Measurements from ENCODE around the gene NEK10. TPM values are rescaled to one million over a fixed set of nuclear protein-coding genes. Genes with fewer than 3 reads are reported as not detected.

The NEK10 gene
- total RNA-seq, 4 donors from 2014 or later = 1.7 to 2.1 (median 2.1) TPM; not detected in 1

- 95 to 96% methylated on average over 1 of the region's 1 CpG for WGBS, 2 donors
- no peak for DNase-seq (ENCODE audit: low spot score in 2 of 2)
- intact Hi-C loops (cut with DNase I; ENCODE audit: low total_unique reads) = no loop called here
- TF ChIP-seq POLR2A (IDR thresholded peaks at IDR 0.05) (no peak), CTCF (IDR thresholded peaks at IDR 0.05) (no peak)
- no peak overlapping the region for H3K4me3 ChIP-seq (ENCODE audit: low read depth, poor library complexity, severe bottlenecking)
Measured at GRCh38 chr3:27387625-27388024, 18.4 kb upstream of the NEK10 start.

- intact Hi-C loops (cut with DNase I; ENCODE audit: low total_unique reads) = no loop called here
- DNase-seq (ENCODE audit: low spot score in 2 of 2) = no peak
- TF ChIP-seq CTCF (IDR thresholded peaks at IDR 0.05) (no peak), POLR2A (IDR thresholded peaks at IDR 0.05) (no peak)
- H3K4me3 ChIP-seq (ENCODE audit: low read depth, poor library complexity, severe bottlenecking) = no peak overlapping the region
Measured at GRCh38 chr3:27385504-27385903, 16.3 kb upstream of the NEK10 start.

GRCh38 chr3:27384191-27384590 lies 15.0 kb upstream of the NEK10 start:
- no peak for TF ChIP-seq CTCF (IDR thresholded peaks at IDR 0.05)
- WGBS, 2 donors = 90 to 98% methylated on average over 1 of the region's 1 CpG
- DNase-seq (ENCODE audit: low spot score in 2 of 2) = no peak
- intact Hi-C loops (cut with DNase I; ENCODE audit: low total_unique reads) = no loop called here
- H3K4me3 ChIP-seq (ENCODE audit: low read depth, poor library complexity, severe bottlenecking) = no peak overlapping the region

- intact Hi-C loops (cut with DNase I; ENCODE audit: low total_unique reads) = no loop called here
- H3K4me3 ChIP-seq (ENCODE audit: low read depth, poor library complexity, severe bottlenecking) = no peak overlapping the region
- TF ChIP-seq CTCF (IDR thresholded peaks at IDR 0.05) (no peak), POLR2A (IDR thresholded peaks at IDR 0.05) (no peak)
- DNase-seq (ENCODE audit: low spot score in 2 of 2) = no peak
- WGBS, 2 donors = 91 to 92% methylated on average over 3 of the region's 3 CpGs
Measured at GRCh38 chr3:27380433-27381357, 11.5 kb upstream of the NEK10 start.

- H3K4me3 ChIP-seq (ENCODE audit: low read depth, poor library complexity, severe bottlenecking) = no peak overlapping the region
- DNase-seq (ENCODE audit: low spot score in 2 of 2) = no peak
- intact Hi-C loops (cut with DNase I; ENCODE audit: low total_unique reads) = no loop called here
- TF ChIP-seq CTCF (IDR thresholded peaks at IDR 0.05) (no peak), POLR2A (IDR thresholded peaks at IDR 0.05) (no peak)
Measured at GRCh38 chr3:27378331-27378730, 9.1 kb upstream of the NEK10 start.

All from lower leg skin (tissue), 4 donors.